ENCODE results near the gene ZGPAT. TPM values are rescaled to one million over a fixed set of nuclear protein-coding genes. Genes with fewer than 3 reads are reported as not detected.

The ZGPAT gene
- total and polyA plus RNA-seq, 2 of the 13 experiments (the other 11 are each of a cell fraction or from before 2014, with no cell fraction given) = 23.0 to 41.9 TPM

GRCh38 chr20:63737945-63738686 is 30.3 kb downstream of the ZGPAT start (continued):
- TF ChIP-seq HIC2 (CRISPR knock-in tag; IDR thresholded peaks at IDR 0.05; ENCODE audit: low read depth) (peak; percentile 96), THRA (CRISPR knock-in tag; IDR thresholded peaks at IDR 0.05; ENCODE audit: borderline replicate concordance) (peak; percentile 91), RELA (CRISPR knock-in tag; IDR thresholded peaks at IDR 0.05) (no peak), NRL (CRISPR knock-in tag; IDR thresholded peaks at IDR 0.05; ENCODE audit: borderline replicate concordance) (peak; percentile 95; the same call in 1 of the 2 replicates), ZNF878 (CRISPR knock-in tag; IDR thresholded peaks at IDR 0.05) (peak; percentile 63; the same call in 1 of the 2 replicates), TBX3 (IDR thresholded peaks at IDR 0.05; ENCODE audit: borderline replicate concordance) (peak; percentile 66; the same call in 1 of the 2 replicates), GRHL1 (CRISPR knock-in tag; conservative IDR thresholded peaks at IDR 0.05) (0 out of 2 replicates have a peak, but pooled peaks have one; percentile 62), PHB2 (IDR thresholded peaks at IDR 0.05; ENCODE audit: partially characterized antibody) (no peak), CSRNP1 (CRISPR knock-in tag; IDR thresholded peaks at IDR 0.05) (peak; percentile 26; the same call in 1 of the 2 replicates), NFIB (CRISPR knock-in tag; IDR thresholded peaks at IDR 0.05; ENCODE audit: borderline replicate concordance) (no peak), SKIL (CRISPR knock-in tag; IDR thresholded peaks at IDR 0.05; ENCODE audit: borderline replicate concordance) (peak; percentile 94), THAP9 (CRISPR knock-in tag; IDR thresholded peaks at IDR 0.05; ENCODE audit: borderline replicate concordance) (peak; percentile 63; the same call in 1 of the 2 replicates), FOXK1 (CRISPR knock-in tag; IDR thresholded peaks at IDR 0.05; ENCODE audit: borderline replicate concordance, low read depth) (peak; percentile 74), CBFB (CRISPR knock-in tag; IDR thresholded peaks at IDR 0.05) (peak; percentile 95), ZNF670 (CRISPR knock-in tag; IDR thresholded peaks at IDR 0.05; ENCODE audit: borderline replicate concordance) (0 out of 2 replicates have a peak, but pooled peaks have one; percentile 62)
